T-helper 2 cell treated with Interferon-gamma antibody and Interleukin-4, amounts not matched to agents 100 ng/mL and 5 ng/mL, for 36 hours (primary cell): ENCODE measurements around the gene DZIP1. TPM values are rescaled to one million over a fixed set of nuclear protein-coding genes. Genes with fewer than 3 reads are reported as not detected.
"Not testable (repeated sequence)": the region's sequence is repeated elsewhere in the genome, so short reads cannot be mapped to it uniquely, and the experiment has no call there.

ENCODE experiments used
- intact Hi-C: fragments of 100-400 bp; cut with micrococcal nuclease; formaldehyde crosslinking; loops from one replicate; pipeline ENCODE4 v1.15.1; 2023
- total RNA-seq: library from RNA; stranded (reverse); gene quantifications from 2 replicates; pipeline ENCODE4 v1.2.3, GENCODE V29; 2022

The DZIP1 gene, protein sequence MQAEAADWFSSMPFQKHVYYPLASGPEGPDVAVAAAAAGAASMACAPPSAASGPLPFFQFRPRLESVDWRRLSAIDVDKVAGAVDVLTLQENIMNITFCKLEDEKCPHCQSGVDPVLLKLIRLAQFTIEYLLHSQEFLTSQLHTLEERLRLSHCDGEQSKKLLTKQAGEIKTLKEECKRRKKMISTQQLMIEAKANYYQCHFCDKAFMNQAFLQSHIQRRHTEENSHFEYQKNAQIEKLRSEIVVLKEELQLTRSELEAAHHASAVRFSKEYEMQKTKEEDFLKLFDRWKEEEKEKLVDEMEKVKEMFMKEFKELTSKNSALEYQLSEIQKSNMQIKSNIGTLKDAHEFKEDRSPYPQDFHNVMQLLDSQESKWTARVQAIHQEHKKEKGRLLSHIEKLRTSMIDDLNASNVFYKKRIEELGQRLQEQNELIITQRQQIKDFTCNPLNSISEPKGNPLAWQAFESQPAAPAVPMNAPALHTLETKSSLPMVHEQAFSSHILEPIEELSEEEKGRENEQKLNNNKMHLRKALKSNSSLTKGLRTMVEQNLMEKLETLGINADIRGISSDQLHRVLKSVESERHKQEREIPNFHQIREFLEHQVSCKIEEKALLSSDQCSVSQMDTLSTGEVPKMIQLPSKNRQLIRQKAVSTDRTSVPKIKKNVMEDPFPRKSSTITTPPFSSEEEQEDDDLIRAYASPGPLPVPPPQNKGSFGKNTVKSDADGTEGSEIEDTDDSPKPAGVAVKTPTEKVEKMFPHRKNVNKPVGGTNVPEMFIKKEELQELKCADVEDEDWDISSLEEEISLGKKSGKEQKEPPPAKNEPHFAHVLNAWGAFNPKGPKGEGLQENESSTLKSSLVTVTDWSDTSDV
- total RNA-seq = 0.11 and 0.39 TPM in 2 replicates

DNA sequence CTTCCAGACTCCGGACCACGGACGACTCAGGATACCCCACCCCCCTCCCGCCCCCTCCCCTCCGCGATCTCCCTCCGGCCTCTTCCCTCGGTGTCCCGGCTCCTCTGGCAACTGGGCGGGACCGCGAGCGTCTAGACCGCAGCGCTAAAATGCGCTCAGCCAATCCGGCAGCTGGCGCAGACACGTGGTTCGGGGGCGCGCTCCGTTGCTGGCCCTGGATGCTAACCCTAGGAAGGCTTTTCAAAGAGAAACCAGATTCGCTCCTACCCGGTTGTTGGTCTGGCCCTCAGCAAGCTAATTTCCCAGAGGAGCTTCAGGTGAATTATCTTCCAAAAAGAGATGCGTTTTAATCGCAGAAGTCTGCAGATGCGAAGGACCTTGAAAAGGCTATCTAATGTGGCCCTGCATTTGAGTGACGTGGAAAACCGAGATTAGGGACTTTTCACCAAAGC, at the start of gene DZIP1:
TSS of gene DZIP1 (minus strand) at position 106 of the 452 bp plus-strand sequence. CDS start 2,677 bp downstream, outside the sequence.
- intact Hi-C loops = no loop called here

DNA sequence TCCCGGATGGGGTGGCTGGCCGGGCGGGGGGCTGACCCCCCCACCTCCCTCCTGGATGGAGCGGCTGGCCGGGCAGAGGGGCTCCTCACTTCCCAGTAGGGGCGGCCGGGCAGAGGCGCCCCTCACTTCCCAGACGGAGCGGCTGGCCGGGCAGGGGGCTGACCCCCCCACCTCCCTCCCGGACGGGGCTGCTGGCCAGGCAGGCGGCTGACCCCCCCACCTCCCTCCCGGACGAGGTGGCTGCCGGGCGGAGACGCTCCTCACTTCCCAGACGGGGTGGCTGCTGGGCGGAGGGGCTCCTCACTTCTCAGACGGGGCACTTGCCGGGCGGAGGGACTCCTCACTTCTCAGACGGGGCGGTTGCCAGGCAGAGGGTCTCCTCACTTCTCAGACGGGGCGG, 46.5 kb upstream of the DZIP1 start:
- intact Hi-C loops = not testable (repeated sequence)

DNA sequence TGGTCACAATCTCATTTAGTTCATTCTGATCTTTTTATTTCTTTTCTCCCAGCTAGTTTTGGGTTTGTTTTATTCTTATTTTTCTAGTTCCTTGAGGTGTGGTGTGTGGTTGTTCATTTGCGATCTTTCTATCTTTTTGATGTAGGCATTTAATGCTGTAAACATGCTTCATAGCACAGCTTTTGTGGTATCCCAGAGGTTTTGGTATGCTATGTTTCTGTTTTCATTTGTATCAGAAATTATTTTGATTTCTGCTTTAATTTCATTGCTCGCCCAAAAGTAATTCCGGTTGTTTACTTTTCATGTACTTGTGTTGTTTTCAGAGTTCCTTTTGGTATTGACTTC, 45.0 kb upstream of the DZIP1 start:
- intact Hi-C loops = no loop called here

DNA sequence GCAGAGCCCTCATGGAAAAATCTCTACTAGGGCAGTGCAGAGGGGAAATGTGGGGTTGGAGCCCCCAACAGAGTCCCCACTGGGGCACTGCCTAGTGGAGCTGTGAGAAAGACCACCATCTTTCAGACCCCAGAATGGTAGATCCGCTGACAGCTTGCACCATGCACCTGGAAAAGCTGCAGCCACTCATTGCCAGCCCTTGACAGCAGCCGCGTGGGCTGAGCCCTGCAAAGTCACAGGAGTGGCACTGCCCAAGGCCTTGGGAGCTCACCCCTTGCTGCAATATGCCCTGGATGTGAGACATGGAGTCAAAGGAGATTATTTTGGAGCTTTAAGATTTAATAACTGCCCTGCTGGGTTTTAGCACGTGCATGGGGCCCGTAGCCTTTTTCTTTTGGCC, 40.5 kb upstream of the DZIP1 start:
- intact Hi-C loops = not testable (repeated sequence)

DNA sequence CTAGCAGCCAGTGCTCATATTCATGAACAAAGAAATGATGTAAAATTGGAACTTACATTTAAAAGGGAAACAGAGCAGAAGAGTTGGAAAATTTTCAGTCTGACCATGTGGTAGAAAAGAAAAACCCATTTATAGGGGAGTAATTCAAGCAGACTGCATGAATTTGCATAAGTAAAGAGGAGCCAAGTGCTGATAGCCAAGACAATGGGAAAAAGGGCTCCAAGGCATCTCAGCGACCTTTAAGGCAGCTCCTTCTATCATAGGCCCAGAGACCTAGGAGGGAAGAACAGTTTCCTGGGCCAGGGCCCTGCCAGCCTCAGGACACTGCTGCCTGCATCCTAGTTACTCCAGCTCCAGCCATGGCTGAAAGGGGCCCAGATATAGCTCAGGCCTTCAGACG, 39.9 kb upstream of the DZIP1 start:
- intact Hi-C loops = no loop called here

DNA sequence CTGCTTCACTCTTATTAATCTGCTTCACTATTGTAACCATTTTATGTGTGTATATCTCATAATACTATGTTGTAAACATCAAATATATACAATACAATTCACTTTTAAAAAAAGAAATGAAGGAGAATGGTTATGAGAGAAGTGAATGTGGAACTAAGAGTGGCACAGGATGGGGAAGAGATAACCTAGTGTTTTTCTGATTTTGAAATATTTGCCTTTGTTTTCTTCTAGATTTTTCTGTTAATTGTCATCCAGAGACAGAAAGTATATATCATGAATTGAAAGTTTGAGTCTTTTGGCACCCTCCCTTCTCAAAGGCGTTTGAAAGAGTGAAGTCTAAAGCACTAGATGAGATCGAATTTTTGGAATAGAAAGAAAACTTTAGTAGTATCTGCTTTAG, 35.2 kb upstream of the DZIP1 start:
- intact Hi-C loops = loop anchor here (5.0 to 10.0 kb wide), 4 partner anchors 377 to 1545 kb away; partner anchors contain the start of genes ABCC4, GPR180 and MBNL2

DNA sequence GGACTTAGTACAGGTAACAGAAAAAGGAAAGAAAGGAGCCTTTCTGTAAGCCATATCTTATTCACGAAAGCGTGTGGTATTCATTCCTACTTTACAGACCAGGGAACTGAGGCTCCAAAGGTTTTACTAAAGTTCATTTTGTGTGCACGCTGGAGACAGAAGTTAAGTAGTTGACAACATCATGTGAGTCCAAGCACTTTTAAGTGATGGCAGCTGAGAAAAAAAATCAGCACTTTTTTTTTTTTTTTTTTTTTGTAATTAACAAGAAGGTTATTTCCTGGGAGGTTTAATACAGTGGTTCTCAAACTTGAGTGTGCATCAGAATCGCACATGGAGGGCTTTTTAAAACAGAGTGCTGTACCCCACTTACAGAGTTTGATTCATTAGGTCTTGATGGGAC, 34.5 kb upstream of the DZIP1 start:
- intact Hi-C loops = loop anchor here (5.0 to 10.0 kb wide), 4 partner anchors 377 to 1546 kb away; partner anchors contain the start of genes ABCC4, GPR180 and MBNL2

DNA sequence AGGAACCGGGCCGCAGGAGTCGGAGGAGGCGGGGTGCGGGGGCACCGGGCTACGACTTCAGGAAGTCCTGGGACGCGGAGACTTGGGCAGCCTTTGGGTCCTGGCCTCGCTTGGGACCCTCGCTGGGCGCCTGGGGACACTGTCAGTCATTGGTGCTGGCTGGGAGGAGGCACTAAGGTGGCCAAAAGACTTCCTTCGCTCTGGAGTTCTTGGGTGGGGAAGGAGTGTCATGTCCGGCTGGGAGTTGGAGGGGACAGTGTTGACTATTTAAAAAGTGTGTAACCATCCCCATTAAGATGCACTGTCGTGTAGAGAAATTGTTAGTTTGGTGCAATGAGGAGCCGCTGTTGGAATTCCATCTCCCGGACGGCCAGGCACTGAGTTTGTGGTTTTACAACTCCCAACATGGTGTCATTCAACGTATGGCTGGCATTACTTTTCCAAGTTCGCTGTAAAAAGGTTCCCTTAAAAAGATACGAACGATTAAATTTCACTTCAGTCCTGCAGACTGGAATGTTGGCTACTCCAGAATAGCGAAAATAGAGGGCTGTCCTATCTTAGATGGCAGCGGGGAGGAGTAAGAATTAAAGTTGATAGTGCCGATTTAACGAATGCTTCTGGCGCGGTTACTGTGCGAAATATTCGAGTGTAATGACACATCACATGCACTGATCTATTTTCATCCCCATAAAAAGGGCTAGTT, 33.2 kb upstream of the DZIP1 start:
- intact Hi-C loops = loop anchor here (1.0 to 10.0 kb wide), 8 partner anchors 29 to 1756 kb away; partner anchors contain the start of genes ABCC4, GPR180 and MBNL2

DNA sequence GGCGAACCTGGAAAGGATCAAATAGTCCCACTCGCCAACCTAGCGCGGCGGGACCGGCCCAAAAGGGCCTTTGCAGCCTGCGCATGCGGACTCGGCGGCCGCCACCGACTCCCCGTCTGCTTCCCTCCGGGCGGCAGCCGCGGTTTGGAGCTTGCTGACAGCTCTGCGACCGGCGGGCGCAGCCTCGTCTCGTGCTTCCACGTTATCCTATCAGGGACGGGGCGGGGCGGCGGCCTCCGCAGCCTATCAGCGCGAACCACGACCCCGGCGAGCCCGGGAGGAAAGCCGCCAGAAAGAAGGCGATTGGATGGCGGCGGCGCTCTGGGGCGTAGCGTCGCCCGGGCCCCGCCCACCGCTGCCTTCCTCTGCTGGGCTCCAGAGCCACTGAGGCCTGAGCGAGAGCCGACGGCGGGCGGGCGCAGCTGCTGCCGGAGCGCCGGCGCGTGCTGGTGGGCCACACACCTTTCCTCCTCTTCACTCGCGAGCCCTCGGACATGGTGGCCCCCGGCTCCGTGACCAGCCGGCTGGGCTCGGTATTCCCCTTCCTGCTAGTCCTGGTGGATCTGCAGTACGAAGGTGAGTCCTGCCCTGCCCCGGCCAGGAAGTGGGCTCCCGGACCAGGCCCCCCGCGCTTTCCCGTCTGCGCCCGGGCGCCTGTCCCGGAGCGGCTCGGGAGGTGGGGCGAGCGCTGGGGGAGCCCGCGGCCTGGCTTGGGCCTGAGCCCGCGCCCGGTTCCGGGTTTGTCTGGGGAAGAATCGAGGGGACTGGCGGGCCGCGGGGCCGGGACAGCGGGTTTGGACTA, 32.5 kb upstream of the DZIP1 start, which contains the start of gene DNAJC3:
TSS of gene DNAJC3 (plus strand) at position 378 of the 802 bp plus-strand sequence. CDS start at position 495, 117 bp downstream.
- intact Hi-C loops = loop anchor here (1.0 to 10.0 kb wide), 8 partner anchors 30 to 1756 kb away; partner anchors contain the start of genes ABCC4, GPR180 and MBNL2

DNA sequence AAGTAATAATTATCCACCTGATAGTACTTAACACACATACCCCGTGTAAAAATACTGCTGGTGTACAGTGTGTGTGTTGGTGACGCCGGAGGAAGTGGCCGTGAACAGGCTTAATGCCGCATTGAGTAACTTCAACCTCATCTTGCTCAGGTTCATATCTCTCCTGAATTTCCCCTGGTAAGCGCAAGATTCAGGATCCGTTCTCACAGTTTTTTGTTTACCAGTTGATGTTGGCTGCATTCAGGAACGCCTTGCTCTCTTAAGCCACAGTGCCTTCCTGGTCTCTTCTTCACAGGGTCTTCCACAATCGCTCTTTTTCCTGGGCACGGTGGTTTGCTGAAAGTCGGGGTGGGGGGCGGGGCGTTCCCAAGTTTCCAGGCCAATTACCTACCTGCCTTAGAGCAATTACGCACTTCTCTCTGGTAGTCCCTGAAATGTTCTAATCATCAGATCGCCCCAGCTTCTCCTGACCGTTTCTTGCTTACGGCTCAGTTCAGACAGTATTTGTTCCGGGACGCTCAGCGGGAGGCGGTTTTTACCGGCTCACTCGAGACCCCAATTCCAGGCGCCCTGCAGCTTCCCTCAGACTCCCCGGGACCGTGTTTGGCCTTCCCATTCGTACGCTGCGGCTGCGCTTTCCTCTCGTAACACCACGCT, 31.7 kb upstream of the DZIP1 start:
- intact Hi-C loops = loop anchor here (2.0 to 10.0 kb wide), 7 partner anchors 29 to 1549 kb away; partner anchors contain the start of genes ABCC4, GPR180 and MBNL2

DNA sequence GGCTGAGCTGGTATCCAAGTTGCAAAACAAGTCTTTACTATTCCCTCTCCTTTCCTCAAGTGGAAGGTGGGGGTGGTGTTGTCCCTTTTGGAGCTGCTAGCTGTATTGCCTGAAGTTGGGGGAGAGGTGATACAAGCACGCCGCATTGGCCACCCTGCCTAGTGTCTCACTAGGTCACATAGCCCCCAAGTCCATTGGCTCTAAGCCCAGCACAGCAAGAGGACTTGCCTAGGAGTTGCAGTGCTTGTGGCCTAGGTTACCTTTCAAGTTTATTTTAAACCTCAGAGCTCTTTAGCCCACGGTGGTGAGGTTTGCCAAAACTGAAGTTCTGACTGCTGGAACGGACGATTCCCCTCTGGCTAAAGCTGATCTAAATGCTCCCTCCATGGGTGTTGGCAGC, 27.1 kb upstream of the DZIP1 start:
- intact Hi-C loops = loop anchor here (10.0 kb wide), 1 partner anchor 1553 kb away; the partner anchor contains the start of gene MBNL2

DNA sequence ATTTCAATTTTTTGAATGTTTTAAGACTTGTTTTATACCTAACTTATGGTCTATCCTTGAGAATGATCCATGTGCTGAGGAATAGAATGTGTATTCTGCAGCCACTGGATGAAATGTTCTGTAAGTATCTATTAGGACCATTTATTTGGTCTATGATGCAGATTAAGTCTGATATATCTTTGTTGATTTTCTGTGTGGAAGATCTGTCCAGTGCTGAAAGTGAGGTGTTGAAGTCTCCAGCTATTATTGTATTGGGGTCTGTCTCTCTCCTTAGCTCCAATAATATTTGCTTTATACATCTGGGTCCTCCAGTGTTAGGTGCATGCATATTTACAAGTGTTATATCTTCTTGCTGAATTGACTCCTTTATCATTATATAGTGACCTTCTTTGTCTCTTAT, 22.7 kb upstream of the DZIP1 start:
- intact Hi-C loops = not testable (repeated sequence)

DNA sequence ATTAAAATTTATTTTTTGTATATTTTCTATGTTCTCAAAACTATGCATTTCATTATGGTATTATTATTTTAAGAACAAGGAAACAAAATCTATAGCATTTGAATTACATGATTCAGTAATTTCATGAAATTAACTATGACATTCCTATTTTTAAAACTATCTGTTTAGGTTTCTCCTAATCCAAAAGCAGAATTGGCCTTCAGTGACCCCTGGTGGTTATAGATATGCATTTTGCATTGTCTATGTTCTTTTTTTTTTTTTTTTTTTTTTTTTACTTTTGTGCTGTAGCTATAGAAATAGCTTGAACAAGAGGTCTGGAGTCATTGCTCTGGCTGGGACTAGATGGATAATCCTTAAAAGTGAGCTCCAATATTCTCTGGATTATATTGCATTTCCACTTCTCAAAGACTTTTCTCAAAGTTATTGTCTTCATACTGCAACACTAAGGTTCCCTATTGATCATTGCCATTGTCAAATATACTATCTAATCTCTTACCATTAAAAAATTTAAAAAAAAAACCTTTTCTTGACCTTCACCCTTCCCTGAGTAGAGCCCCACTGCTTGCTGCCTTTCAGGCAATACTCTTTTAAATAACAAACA, 16.6 kb upstream of the DZIP1 start:
- intact Hi-C loops = loop anchor here (1.0 kb wide), 1 partner anchor 37 kb away; no protein-coding TSS in a partner anchor

DNA sequence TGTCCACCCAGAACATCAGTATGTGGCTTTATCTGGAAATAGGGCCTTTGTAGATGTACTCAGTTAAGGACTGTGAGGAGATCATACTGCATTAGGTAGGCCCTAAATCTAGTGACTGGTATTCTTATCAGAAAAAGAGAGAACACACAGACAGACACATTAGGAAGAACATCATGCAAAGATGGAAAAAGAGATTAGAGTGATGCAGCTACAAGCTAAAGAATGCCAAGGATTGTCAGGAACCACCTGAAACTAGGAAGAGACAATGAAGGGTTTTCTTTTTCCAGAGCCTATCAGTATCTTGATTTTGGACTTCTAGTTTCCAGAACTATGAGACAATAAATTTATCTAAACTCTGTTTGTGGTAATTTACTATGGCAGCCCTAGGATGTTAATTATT, 15.0 kb upstream of the DZIP1 start:
- intact Hi-C loops = loop anchor here (5.0 kb wide), 1 partner anchor 122 kb away; no protein-coding TSS in a partner anchor

DNA sequence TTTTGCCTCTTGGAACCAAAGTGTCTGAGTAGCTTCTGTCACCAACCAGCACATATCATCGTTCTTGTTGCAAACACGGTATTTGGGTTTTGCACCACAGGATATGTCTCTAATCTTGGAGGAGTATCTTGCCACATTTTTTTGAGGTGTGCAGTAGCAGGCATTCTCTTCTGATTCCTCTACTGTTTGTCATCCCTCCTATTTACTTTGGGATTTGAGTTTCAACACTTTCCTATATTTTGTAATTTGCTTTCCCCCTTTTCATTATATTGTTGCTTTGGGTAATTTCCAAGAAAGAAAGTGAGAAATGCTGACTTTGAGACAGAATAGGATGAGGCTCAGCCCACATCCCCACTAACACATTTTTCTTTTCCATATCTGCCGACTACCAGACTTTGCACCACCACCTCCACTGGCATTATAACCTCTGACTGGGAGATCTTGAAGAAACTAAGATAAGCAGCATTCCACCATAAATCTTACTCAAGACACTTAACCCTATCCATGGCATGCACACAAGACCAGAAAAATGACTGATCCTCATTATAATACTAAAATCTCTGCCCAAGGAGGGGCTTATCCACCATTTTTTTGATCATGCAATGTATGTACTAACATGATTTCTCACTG, 12.0 kb upstream of the DZIP1 start:
- intact Hi-C loops = loop anchor here (5.0 kb wide), 1 partner anchor 119 kb away; no protein-coding TSS in a partner anchor

DNA sequence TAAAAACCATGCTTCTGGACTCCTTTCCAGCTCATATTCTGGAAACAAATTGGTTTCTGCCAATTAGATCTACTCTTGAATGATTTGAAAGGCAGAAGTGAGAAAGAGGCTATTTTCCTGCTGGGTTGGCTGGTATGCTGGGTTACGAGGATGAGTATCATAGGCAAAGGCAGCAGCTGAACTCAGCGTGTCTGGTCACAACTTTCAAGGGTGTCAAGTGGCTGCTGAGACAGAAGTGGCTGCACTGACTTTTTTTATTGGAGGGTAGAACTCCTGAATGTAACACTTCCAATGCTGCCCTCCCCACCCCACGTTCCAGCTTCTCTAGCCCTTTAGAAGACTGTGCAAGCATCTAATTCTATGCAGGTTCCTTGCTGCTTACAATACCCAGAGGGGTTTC, 8.3 kb upstream of the DZIP1 start:
- intact Hi-C loops = no loop called here

DNA sequence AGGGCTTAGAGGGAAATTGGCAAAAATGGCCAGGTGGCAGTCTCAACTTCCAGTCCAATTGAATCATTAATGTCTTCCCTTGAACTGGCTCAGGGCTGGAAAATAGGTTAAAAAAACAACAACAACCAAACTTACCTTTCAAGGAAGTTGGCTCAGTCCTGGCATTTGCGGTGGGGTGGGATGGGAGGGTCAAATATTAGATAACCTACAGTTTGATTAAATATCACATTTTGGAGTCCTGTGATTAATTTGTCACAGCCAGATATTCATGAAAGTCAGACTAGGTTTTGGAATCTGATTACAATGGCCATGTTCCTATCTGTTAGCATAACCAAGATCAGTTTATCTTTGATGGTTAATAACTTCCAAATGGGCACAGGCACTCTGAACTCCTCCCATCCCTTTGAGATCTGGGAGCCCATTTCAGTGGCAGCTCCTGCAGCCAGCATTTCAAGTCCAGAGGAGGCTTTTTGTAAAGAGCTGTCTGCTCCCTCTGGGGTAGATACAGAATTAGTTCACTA, 7.8 kb upstream of the DZIP1 start:
- intact Hi-C loops = no loop called here

DNA sequence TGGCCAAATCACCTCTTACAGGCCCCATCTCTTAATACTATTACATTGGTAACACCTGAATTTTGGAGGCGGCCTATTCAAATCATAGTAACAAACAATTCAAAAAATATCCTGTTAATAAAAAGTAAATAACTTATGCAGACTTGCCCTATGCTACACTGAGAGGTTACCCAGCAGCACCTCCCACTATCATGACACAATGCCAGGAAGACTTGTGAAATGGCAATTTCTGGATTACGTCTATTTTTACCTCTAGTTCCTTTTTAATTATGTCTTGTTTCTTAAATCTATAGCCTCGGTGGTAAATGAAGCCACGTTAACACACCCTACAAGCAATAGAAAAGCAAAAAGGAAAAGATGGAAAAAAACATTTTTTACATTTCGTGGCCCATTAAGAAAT, 6.2 kb upstream of the DZIP1 start:
- intact Hi-C loops = no loop called here
